Caco-2 (cell line): ENCODE results near the gene RAD9B. TPM values are rescaled to one million over a fixed set of nuclear protein-coding genes. Genes with fewer than 3 reads are reported as not detected.
"Not testable (repeated sequence)": the region's sequence is repeated elsewhere in the genome, so short reads cannot be mapped to it uniquely, and the experiment has no call there.

ENCODE experiments used
- BruUV-seq: library from RNA; stranded (reverse); fragments of 400-500 nt; replicated peaks from 2 replicates; lab custom pipeline; 2021; lab: Mats Ljungman, UMichigan
- CTCF ChIA-PET: fragments of 300-600 bp; sonication (Branson Sonifier 250); formaldehyde crosslinking; loops from one replicate; lab custom pipeline; 2022; ENCODE audit warnings: antibody characterized with exemption; lab: Charles Lee
- POLR2A ChIA-PET: fragments of 300-600 bp; sonication (Branson Sonifier 250); formaldehyde crosslinking; loops from one replicate; lab custom pipeline; 2022; ENCODE audit warnings: antibody characterized with exemption; lab: Charles Lee
- DNase-seq, 2 experiments: peaks; one replicate each; pipeline versions ENCODE4 v3.0.0 to v3.0.0-alpha.2; 2020 to 2022
- H3K27me3 ChIP-seq: replicated peaks from 2 replicates; pipeline ENCODE4 v1.6.0; 2011; ENCODE audit warnings: low read length; ENCODE audit not compliant: control insufficient read depth, insufficient read depth
- H3K36me3 ChIP-seq: 2 replicates; pipeline ENCODE4 v1.5.1; 2011; ENCODE audit warnings: low read length; ENCODE audit not compliant: control insufficient read depth, insufficient read depth
- H3K4me1 ChIP-seq: fragments of 250-450 bp; sonication (Bioruptor Pico); 2 replicates; pipeline ENCODE4 v1.5.1; 2020; ENCODE audit warnings: mild to moderate bottlenecking
- H3K4me3 ChIP-seq: 2 replicates; pipeline ENCODE4 v1.5.1; 2011; ENCODE audit warnings: low read depth, mild to moderate bottlenecking, control low read depth, low read length
- H3K9me3 ChIP-seq: fragments of 250-450 bp; sonication (Bioruptor Pico); 2 replicates; pipeline ENCODE4 v1.5.1; 2020; ENCODE audit warnings: mild to moderate bottlenecking, moderate library complexity
- H3K27ac Mint-ChIP-seq: one replicate; pipeline ENCODE4 v1.8.0; 2022; ENCODE audit warnings: mixed read lengths; ENCODE audit not compliant: unreplicated experiment
- H3K27me3 Mint-ChIP-seq: one replicate; pipeline ENCODE4 v1.8.0; 2022; ENCODE audit warnings: mixed read lengths; ENCODE audit not compliant: insufficient read depth, unreplicated experiment
- H3K36me3 Mint-ChIP-seq: one replicate; pipeline ENCODE4 v1.8.0; 2022; ENCODE audit warnings: mild to moderate bottlenecking, mixed read lengths; ENCODE audit not compliant: insufficient read depth, unreplicated experiment
- H3K4me1 Mint-ChIP-seq: one replicate; pipeline ENCODE4 v1.8.0; 2022; ENCODE audit warnings: low read depth, mixed read lengths; ENCODE audit not compliant: unreplicated experiment
- H3K4me3 Mint-ChIP-seq: one replicate; pipeline ENCODE4 v1.8.0; 2022; ENCODE audit warnings: mild to moderate bottlenecking, moderate library complexity, mixed read lengths; ENCODE audit not compliant: unreplicated experiment
- H3K9me3 Mint-ChIP-seq: one replicate; pipeline ENCODE4 v1.8.0; 2022; ENCODE audit warnings: mixed read lengths; ENCODE audit not compliant: unreplicated experiment
- CTCF ChIP-seq, 2 experiments: fragments of 200-600 bp in 1 of 2; IDR thresholded peaks; 1 replicate in 1 of 2; 2 replicates in 1 of 2; pipeline versions ENCODE4 v1.5.1 to v1.8.0; 2011 to 2022; ENCODE audit warnings: antibody characterized with exemption in 1 of 2, control low read depth in 1 of 2, inconsistent platforms in 1 of 2, low read depth in 1 of 2, low read length in 1 of 2, mild to moderate bottlenecking in 1 of 2, moderate library complexity in 1 of 2; ENCODE audit not compliant: insufficient read depth in 1 of 2, severe bottlenecking in 1 of 2, unreplicated experiment in 1 of 2
- intact Hi-C: fragments of 100-400 bp; cut with micrococcal nuclease; formaldehyde crosslinking; loops from one replicate; pipeline ENCODE4 v1.10.0; 2022; ENCODE audit not compliant: unreplicated experiment
- total RNA-seq: library from RNA; stranded (reverse); gene quantifications from 2 replicates; pipeline ENCODE4 v1.2.3, GENCODE V29; 2022

The RAD9B gene
- total RNA-seq, 1 experiment from 2014 or later: 3.8 TPM

GRCh38 chr12:110540048-110540447 lies 37.9 kb downstream of the RAD9B start:
- no peak for DNase-seq
- ChIA-PET POLR2A (no interaction called here), CTCF (no interaction called here)
- Histone ChIP-seq H3K27me3 (no peaks in the 10 kb centered on the region), H3K4me1 (no peaks in the 10 kb centered on the region), H3K36me3 (no peaks in the 10 kb centered on the region), H3K9me3 (no peaks in the 10 kb centered on the region), H3K4me3 (no peak overlapping the region)
- no peak overlapping the region for H3K27ac Mint-ChIP-seq
- no TSS peak for BruUV-seq
- H3K9me3 Mint-ChIP-seq: no peaks in the 10 kb centered on the region
- H3K27me3 Mint-ChIP-seq: no peaks in the 10 kb centered on the region
- H3K4me1 Mint-ChIP-seq: no peaks in the 10 kb centered on the region
- H3K4me3 Mint-ChIP-seq: no peak overlapping the region
- peaks cover 44% of the 10 kb centered on the region for H3K36me3 Mint-ChIP-seq
- no peak for TF ChIP-seq CTCF (IDR thresholded peaks at IDR 0.05; ENCODE audit: insufficient read depth in 1 of 2, low read depth in 1 of 2, low read length in 1 of 2, severe bottlenecking in 1 of 2, unreplicated experiment in 1 of 2)
- intact Hi-C loops: no loop called here

- no peak overlapping the region for H3K4me3 ChIP-seq
- no peak for DNase-seq
- no peak overlapping the region for H3K27ac Mint-ChIP-seq
- no peaks in the 10 kb centered on the region for H3K4me1 Mint-ChIP-seq
- H3K27me3 ChIP-seq: no peaks in the 10 kb centered on the region
- H3K36me3 Mint-ChIP-seq: peaks cover 42% of the 10 kb centered on the region
- no peak for TF ChIP-seq CTCF (IDR thresholded peaks at IDR 0.05; ENCODE audit: insufficient read depth in 1 of 2, low read depth in 1 of 2, low read length in 1 of 2, severe bottlenecking in 1 of 2, unreplicated experiment in 1 of 2)
- intact Hi-C loops: no loop called here
- H3K4me3 Mint-ChIP-seq: no peak overlapping the region
- BruUV-seq: no TSS peak
- ChIA-PET POLR2A (no interaction called here), CTCF (interaction anchor here (0.6 kb wide), 1 partner anchor 62 kb away, joined by 3 read pairs; no protein-coding TSS in a partner anchor)
- H3K9me3 ChIP-seq: no peaks in the 10 kb centered on the region
- H3K36me3 ChIP-seq: no peaks in the 10 kb centered on the region
- H3K27me3 Mint-ChIP-seq: no peaks in the 10 kb centered on the region
- no peaks in the 10 kb centered on the region for H3K9me3 Mint-ChIP-seq
- H3K4me1 ChIP-seq: no peaks in the 10 kb centered on the region
Measured at GRCh38 chr12:110543252-110543959, 41.3 kb downstream of the RAD9B start.

- no peak for TF ChIP-seq CTCF (IDR thresholded peaks at IDR 0.05; ENCODE audit: insufficient read depth in 1 of 2, low read depth in 1 of 2, low read length in 1 of 2, severe bottlenecking in 1 of 2, unreplicated experiment in 1 of 2)
- ChIA-PET CTCF (no interaction called here), POLR2A (no interaction called here)
- Mint-ChIP-seq H3K36me3 (peaks cover 37% of the 10 kb centered on the region), H3K27ac (no peak overlapping the region), H3K4me3 (no peak overlapping the region), H3K4me1 (no peaks in the 10 kb centered on the region), H3K9me3 (no peaks in the 10 kb centered on the region), H3K27me3 (no peaks in the 10 kb centered on the region)
- no peaks in the 10 kb centered on the region for H3K9me3 ChIP-seq
- no TSS peak for BruUV-seq
- H3K4me1 ChIP-seq: no peaks in the 10 kb centered on the region
- no peaks in the 10 kb centered on the region for H3K36me3 ChIP-seq
- intact Hi-C loops: no loop called here
- DNase-seq: no peak
- H3K27me3 ChIP-seq: no peaks in the 10 kb centered on the region
- no peak overlapping the region for H3K4me3 ChIP-seq
Measured at GRCh38 chr12:110543965-110544364, 41.8 kb downstream of the RAD9B start.

- H3K36me3 Mint-ChIP-seq: peaks cover 30% of the 10 kb centered on the region
- H3K4me3 Mint-ChIP-seq, H3K4me3 ChIP-seq, H3K4me1 ChIP-seq, intact Hi-C loops, BruUV-seq, H3K27me3 Mint-ChIP-seq, H3K9me3 ChIP-seq, H3K4me1 Mint-ChIP-seq, CTCF ChIA-PET, H3K9me3 Mint-ChIP-seq, H3K27me3 ChIP-seq, DNase-seq, POLR2A ChIA-PET, H3K36me3 ChIP-seq, H3K27ac Mint-ChIP-seq: not testable (repeated sequence)
Measured at GRCh38 chr12:110545259-110545658, 43.1 kb downstream of the RAD9B start.
